Upper lobe of left lung (tissue), 4 donors: ENCODE data around the gene CSN2.

Source experiments
- POLR2AphosphoS5 ChIP-seq, 2 donors: sonication (generic); formaldehyde crosslinking; IDR thresholded peaks; one replicate each; pipeline ENCODE4 v1.5.1; 2017; ENCODE audit warnings: antibody characterized with exemption in 2 of 2
- TF ChIP-seq, protein P1 (sequence below), 6 experiments: fragments of 450-650 bp in 4 of 6; fragments of 200-600 bp in 2 of 6; sonication (generic) in 2 of 6; IDR thresholded peaks; one replicate each; pipeline ENCODE4 v1.5.1; 2016 to 2019; ENCODE audit warnings: antibody characterized with exemption in 6 of 6

GRCh38 chr4:69974631-69975030 is 9.1 kb upstream of the CSN2 start:
- TF ChIP-seq, protein P1, sequence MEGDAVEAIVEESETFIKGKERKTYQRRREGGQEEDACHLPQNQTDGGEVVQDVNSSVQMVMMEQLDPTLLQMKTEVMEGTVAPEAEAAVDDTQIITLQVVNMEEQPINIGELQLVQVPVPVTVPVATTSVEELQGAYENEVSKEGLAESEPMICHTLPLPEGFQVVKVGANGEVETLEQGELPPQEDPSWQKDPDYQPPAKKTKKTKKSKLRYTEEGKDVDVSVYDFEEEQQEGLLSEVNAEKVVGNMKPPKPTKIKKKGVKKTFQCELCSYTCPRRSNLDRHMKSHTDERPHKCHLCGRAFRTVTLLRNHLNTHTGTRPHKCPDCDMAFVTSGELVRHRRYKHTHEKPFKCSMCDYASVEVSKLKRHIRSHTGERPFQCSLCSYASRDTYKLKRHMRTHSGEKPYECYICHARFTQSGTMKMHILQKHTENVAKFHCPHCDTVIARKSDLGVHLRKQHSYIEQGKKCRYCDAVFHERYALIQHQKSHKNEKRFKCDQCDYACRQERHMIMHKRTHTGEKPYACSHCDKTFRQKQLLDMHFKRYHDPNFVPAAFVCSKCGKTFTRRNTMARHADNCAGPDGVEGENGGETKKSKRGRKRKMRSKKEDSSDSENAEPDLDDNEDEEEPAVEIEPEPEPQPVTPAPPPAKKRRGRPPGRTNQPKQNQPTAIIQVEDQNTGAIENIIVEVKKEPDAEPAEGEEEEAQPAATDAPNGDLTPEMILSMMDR (IDR thresholded peaks at IDR 0.05), result no peak
- no peak for TF ChIP-seq POLR2AphosphoS5 (IDR thresholded peaks at IDR 0.05)
